IPS-NIHi11 (cell line): ENCODE results near the gene RAPGEF5.

ENCODE experiments used
- DNase-seq: peaks from one replicate; pipeline ENCODE4 v3.0.0; 2012; ENCODE audit warnings: mixed read lengths, low spot score

The RAPGEF5 gene, protein sequence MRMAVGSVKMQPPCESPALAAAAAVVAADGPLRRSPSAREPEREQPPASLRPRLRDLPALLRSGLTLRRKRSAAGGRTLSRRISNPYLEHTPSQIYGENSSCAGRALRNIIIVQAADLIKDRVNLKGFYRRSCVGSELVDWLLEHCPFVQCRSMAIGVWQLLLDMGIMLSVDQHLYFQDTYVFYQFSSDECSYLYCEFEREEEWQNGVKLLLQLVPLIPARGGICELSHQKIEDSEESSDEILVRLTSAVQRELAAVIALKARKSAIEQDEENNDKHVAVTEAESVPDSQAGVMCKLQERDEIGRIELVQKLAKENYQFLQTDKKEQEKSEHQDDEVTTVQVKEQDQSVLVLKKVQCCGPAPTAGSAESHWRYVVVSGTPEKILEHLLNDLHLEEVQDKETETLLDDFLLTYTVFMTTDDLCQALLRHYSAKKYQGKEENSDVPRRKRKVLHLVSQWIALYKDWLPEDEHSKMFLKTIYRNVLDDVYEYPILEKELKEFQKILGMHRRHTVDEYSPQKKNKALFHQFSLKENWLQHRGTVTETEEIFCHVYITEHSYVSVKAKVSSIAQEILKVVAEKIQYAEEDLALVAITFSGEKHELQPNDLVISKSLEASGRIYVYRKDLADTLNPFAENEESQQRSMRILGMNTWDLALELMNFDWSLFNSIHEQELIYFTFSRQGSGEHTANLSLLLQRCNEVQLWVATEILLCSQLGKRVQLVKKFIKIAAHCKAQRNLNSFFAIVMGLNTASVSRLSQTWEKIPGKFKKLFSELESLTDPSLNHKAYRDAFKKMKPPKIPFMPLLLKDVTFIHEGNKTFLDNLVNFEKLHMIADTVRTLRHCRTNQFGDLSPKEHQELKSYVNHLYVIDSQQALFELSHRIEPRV

DNA sequence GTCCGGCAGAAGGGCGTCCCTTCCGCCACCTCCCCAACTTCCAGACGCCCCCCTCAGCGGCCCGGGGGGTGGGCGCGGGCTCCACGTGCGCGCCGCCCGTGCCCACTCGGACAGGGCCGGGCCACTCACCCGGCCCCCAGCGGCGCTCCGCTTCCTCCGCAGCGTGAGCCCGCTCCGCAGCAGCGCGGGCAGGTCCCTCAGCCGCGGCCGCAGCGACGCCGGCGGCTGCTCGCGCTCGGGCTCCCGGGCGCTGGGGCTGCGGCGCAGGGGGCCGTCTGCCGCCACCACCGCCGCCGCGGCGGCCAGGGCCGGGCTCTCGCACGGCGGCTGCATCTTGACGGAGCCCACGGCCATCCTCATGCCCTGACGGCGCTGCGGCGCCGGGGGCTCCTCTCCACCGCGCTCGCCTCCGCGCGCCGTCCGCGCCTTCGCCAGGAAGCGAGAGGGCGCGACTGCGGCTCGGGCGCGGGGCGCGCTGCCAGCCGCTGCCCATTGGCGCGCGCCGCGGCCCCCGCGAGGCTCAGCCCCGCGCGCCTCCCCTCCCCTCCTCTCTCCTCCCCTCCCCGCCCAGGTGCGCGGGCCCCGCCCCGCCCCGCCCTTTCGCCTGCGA lies at the start of gene RAPGEF5:
Gene RAPGEF5 (minus strand): TSS at position 454 of the 610 bp plus-strand sequence. CDS start 94 bp downstream, at position 360.
- peak; percentile 88 for DNase-seq

DNA sequence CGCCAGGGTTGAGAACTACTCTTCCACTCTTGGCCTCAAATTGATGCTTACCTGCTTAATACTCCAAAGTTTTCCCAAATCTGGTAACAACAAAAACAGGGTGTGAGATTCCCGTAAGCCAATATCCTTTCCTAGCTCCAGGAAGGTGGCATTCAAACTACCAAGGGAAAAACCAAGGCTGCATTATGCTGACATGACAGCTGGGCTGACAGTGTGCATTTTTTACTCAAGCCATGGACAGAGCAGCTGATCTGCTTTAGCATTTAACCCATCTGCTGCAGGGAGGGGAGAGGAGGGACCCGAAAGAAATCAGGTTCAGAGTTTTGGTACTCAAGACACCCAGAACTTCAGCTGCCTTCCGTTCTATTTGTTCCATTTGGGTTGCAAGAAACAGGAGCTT lies 49.8 kb upstream of the RAPGEF5 start:
- no peak for DNase-seq

DNA sequence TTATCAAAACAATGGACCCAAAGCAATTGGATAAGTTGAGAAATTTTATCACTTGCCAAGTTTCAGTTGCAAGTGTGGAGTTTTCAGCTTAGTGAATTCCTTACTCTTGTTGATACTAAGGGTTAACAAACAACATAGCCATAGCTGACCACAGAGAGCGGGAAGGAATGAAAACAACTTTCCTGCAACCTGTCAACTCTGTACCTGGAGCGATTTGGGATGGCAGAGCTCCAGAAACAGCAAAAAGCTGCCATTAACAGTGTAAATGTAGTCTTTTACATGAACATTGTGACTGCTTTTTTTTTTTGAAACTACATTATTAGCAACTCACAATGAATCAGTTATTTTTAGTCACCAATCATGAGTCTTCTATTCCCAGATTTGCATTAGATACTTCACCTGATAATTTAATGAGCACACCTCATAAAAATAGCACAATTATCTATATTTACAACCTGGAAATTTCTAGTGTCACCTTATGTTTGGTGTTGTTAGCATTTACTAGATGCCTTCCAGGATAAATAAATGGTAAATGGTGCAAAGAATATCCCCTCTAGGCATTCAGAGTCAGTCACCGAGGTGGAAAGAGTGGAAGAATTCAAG lies 47.6 kb upstream of the RAPGEF5 start:
- DNase-seq, result no peak

DNA sequence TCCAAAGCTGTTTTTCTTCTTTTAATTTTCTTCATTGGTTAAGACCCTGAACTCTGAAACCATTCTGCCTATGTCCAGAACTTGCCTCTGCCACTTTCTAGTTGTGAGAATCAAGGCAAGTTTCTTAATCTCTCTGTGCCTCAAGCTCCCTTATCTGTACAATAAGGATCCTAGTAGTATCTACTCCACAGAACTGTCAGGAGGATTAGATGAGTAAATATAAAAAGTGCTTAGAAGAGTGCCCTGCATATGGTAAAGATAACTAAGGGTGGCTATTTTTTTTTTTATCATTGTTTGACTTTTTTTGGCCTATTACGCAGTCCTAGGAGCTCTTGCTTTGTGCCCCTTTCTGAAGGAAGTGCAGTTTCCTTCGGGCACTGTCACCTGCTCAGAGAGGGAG lies 46.4 kb upstream of the RAPGEF5 start:
- no peak for DNase-seq

GRCh38 chr7:22402250-22402649 lies 45.3 kb upstream of the RAPGEF5 start:
- no peak for DNase-seq

DNA sequence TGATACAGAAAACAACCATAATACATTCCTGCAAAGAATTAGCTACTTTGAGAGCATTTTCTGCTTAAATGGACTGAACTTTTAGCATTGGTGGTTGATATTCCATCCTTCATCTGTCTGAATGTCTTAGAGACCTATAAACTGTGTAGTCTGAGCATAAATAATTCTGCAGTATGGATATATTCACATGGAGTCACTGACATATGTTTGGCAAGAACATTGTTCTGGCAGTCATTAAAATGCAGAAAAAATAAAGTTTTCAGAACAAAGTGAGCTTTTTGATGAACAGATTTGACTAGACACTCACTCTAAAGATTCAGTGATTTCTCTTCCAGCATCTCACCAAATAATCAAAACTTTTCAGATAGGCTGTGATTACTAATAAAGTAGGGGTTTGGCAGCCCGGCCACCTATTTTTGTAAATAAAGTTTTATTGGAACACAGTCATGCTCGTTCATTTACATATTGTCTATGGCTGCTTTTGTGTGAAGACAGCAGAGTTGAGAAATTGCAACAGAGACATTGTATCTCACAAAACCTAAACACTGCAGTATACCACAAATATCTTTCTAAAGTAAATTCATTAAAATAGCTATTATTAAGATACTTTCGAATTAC lies 44.1 kb upstream of the RAPGEF5 start:
- no peak for DNase-seq

GRCh38 chr7:22400150-22400814 lies 43.3 kb upstream of the RAPGEF5 start:
- DNase-seq, result no peak

- no peak for DNase-seq
These were observed 42.6 kb upstream of the RAPGEF5 start for GRCh38 chr7:22399546-22399945.

- no peak for DNase-seq
These were observed 42.1 kb upstream of the RAPGEF5 start for GRCh38 chr7:22399091-22399490.

- DNase-seq, result no peak
These were observed 41.0 kb upstream of the RAPGEF5 start for GRCh38 chr7:22397981-22398380.

- DNase-seq, result no peak
These were observed 38.3 kb upstream of the RAPGEF5 start for GRCh38 chr7:22395222-22395621.

- DNase-seq, result no peak
These were observed 37.8 kb upstream of the RAPGEF5 start for GRCh38 chr7:22394739-22395138.

GRCh38 chr7:22393913-22394729 lies 37.2 kb upstream of the RAPGEF5 start:
- no peak for DNase-seq

DNA sequence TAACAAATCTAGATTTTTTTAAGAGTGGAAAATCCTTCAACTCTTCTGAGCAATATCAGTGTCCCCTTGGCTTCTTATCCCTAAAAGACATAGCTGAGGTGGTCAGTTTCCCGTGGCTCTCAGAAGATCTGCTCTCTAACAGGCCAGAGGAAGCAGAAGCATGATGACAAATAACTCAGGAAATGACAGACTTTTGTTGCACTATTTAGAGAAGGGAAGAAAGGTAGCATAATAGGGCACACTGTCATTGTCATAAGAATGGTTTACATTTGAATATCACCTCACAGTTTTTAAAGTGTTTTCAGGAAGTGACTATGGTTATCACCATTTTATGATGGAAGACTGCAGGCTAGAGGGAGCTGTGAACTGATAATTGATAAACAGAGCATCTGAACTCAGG lies 33.6 kb upstream of the RAPGEF5 start:
- no peak for DNase-seq

DNA sequence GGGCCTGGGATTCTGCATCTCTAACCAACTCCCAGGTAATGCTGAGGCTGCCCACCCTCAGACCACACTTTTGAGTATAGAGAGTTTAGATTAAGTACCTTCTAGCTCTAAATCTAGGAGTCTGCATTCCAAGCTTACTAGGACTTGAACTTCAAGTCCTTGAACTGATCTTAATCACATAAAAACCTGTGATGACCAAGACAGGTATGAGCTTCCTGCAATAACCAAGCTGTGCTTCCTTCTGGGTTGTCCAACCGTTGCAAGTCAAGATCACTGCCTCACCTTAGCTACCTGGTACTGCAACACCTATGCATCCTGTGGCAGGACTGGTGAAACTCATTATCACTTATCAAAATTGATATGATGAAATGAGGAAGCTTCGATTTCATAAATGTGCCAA lies 32.9 kb upstream of the RAPGEF5 start:
- DNase-seq, result no peak

GRCh38 chr7:22387583-22387982 lies 30.6 kb upstream of the RAPGEF5 start:
- DNase-seq, result no peak

DNA sequence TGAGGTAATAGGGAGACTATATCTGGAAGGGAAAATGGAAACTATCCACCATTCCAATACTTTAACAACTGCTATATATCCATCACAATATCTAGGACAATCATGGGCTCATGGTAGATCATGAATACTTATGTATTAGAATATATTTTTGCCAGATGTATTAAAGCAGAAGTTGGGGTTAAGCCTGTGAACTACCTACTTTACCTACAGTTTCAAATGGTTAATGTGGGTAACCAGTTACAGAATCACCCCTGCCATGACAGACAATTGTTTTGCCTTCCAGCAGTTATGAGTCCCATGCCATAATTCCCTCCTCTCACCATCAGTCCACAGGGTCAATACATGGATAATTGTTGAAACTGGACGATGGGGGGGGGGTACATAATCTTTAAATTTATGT lies 29.9 kb upstream of the RAPGEF5 start:
- DNase-seq, result no peak

DNA sequence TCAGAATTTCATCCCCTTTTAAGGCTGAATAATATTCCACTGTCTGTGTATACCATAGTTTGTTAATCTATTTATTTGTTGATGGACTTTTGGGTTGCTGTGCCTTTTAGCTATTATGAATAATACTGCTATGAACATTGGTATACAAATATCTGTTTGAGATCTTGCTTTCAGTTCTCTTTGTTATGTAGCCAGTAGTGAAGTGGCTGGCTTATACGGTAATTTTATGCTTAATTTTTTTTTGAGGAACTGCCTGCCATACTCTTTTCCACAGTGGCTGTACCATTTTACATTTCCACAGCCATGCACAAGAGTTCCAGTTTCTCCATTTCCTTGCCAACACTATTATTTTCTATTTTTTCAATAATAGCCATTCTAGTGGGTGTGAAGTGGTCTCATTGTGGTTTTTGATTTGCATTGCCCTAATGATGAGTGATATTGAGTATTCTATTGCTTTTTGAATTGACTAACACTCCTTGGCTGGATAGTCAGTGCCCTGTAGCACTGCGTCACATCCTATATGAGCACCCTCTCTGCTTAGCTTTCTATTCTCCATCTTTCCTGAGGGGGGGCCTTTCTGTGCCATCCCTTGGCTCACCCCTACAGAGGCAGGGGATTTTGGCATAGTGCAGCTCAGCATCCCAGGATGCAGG lies 29.4 kb upstream of the RAPGEF5 start:
- no peak for DNase-seq

DNA sequence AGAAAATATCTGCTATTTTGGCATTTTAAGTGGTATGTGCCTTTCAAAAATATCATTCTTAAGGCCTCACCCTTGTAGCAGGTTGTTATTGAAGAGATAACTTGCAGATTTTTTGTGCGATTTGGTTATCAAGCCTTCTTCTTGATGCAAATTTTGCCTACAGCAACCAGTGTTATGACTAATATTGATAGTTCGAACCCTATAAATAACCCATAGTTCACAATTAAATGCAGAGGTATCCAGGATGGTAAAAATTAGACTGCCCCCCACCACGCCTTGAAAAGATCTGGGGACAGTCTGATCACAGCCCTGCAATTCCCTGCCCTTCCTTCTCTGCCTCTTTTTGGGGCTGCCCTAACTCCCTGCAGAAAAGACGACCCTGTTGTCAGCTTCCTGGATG lies 28.4 kb upstream of the RAPGEF5 start:
- no peak for DNase-seq

DNA sequence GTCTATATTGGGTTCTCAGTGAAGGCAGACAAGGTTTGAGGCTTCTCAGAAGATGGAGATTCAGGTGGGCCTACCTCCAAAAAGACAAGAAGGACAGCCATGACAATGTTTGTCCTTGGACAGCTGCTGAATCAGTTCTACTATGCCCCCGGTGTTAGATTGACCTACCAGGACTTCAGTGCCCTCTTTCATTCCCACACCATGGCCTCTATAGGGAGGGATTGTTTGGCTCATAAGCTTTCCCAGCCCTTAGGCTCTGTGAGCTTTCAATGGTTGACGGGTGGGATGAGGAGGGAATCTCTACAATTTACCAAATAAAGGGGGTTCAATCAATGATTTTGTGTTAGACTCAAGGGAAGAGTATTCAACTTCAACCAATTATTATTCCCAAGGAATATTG lies 23.4 kb upstream of the RAPGEF5 start:
- no peak for DNase-seq
